SH-SY5Y (cell line): ENCODE measurements around the gene ARMC9.

Experiments used
- GATA2 ChIP-seq: IDR thresholded peaks from 2 replicates; pipeline ENCODE4 v1.6.1; 2011; ENCODE audit warnings: mild to moderate bottlenecking, low read depth, low read length
- GATA3 ChIP-seq: IDR thresholded peaks from 2 replicates; pipeline ENCODE4 v1.6.1; 2011; ENCODE audit warnings: low read depth, mild to moderate bottlenecking, low read length, moderate library complexity

DNA sequence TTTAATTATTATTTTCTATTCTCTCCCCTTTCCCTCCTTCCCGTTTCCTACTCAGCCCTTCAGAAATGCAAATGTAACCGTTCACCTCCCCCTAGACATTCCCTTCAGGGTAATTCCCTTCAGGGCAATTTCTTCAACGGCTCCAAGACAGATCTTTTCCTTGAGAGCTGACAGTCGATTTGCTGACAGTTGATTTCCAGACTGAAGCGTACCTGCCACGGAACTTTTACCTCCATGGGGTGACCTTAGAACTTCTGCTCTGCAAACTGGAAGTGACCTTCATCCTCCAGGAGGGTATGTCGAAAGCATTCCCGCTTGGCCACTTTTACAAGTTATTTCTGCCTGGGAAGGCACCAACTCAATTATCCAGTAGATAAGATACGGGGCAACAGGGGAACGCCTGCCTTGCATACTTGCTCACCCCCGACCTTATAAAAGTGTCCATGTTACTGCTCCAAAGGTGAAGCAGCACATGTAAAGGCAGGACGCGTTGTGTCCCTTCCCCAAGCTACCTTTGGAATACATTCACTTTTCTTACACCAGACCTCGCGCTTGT, 215.6 kb downstream of the ARMC9 start:
- TF ChIP-seq GATA3 (no peak), GATA2 (no peak)
